GM21447 (cell line): ENCODE data around the gene RBM5.
"Not testable (repeated sequence)": the region's sequence is repeated elsewhere in the genome, so short reads cannot be mapped to it uniquely, and the experiment has no call there.

Source experiments
- ATAC-seq: cut with Tn5 transposase; IDR thresholded peaks from one replicate; pipeline ENCODE4 v1.9.1; 2021; ENCODE audit not compliant: unreplicated experiment

RBM5 gene

DNA sequence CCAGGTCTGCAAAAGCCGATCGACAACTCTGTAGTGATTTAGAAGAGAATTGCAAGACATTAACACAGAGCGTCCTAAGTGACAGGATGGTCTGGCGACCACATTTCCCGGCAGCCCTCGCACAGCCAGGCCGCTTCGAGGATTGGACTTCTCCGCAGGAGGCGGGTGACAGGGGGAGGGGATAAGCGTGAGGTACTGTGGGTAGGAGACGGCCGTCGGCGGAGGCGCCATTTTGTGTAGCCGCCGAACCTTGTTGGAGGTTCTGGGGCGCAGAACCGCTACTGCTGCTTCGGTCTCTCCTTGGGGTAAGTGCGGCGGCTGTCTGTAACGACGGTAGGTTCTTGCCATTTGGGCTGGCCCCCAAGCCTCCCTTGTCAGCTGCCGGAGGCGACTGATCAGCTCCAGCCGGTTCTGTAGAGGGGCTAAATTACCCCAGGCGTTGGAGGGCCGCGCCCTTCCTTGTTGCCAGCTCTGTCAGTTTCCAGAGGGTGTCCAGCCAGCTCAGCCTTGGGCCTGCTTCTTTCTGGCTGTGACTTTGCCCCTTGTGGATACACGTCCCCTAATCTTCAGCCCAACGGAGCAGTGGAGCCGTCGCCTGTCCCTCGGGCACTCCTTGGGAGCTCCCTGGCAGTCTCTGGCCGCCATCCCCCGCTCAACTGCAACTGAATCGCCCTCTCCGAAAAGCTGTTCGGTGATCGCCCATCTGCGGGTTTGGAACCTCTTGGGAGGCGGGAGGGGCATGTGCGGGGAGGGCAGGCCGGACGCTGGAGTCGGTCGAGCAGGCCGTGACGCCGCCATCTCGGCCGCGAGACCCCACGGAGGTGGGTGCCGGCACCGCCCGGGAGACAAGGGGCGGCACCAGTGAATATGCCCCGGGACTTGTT lies at the start of gene RBM5:
TSS of gene RBM5 (plus strand) at position 195 of the 884 bp plus-strand sequence. CDS start 1,516 bp downstream, outside the sequence.
- ATAC-seq, result peak; percentile 97

DNA sequence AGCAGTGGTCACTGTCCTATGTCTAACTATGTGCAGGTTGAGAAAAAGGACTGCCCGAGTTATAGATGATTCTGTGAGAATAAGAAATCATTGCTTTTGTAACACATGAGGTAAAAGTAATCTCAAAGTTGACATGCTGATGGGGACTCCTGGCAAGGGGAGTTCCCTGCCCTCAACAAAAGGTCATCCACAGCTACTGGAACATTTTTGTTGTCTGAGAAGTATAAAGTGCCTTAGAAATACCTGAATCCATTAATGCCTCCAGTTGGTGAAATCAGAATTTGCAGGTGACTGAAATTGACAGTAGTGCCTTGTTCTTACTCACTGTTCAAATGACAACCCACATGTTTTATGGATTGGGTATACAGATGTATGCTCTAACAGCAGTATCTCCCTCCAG lies 43.7 kb upstream of the RBM5 start:
- ATAC-seq, result no peak

- no peak for ATAC-seq
These were observed 41.3 kb upstream of the RBM5 start for GRCh38 chr3:50047426-50047825.

- ATAC-seq, result no peak
These were observed 38.4 kb upstream of the RBM5 start for GRCh38 chr3:50050361-50050760.

GRCh38 chr3:50057756-50058155 lies 31.0 kb upstream of the RBM5 start:
- ATAC-seq, result no peak

- ATAC-seq, result no peak
These were observed 20.6 kb upstream of the RBM5 start for GRCh38 chr3:50068134-50068533.

GRCh38 chr3:50078091-50078490 lies 10.6 kb upstream of the RBM5 start:
- ATAC-seq, result no peak

- ATAC-seq, result no peak
These were observed 10.1 kb upstream of the RBM5 start for GRCh38 chr3:50078622-50079021.

- not testable (repeated sequence) for ATAC-seq
These were observed 3.8 kb upstream of the RBM5 start for GRCh38 chr3:50084951-50085350.

GRCh38 chr3:50089609-50089945 lies 858 bp downstream of the RBM5 start:
- no peak for ATAC-seq

DNA sequence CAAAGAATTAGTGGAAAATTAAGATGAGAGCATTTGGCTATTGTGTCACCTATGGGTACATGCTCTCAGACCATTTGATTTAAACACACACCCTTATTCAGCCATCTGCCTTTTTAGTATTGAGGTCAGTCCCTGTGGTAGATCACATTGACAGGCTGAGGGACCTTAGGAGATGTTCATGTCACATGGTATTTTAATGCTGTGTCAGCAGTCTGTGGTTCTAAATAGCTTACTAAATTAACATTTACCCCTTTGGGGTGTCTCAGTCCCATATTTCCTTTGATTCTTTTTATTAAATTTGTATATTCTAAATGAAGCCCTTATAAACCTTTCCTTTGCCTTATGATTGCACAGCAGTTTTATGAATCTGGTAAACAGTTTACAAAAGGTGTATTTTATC lies 2.3 kb downstream of the RBM5 start:
- ATAC-seq, result no peak

DNA sequence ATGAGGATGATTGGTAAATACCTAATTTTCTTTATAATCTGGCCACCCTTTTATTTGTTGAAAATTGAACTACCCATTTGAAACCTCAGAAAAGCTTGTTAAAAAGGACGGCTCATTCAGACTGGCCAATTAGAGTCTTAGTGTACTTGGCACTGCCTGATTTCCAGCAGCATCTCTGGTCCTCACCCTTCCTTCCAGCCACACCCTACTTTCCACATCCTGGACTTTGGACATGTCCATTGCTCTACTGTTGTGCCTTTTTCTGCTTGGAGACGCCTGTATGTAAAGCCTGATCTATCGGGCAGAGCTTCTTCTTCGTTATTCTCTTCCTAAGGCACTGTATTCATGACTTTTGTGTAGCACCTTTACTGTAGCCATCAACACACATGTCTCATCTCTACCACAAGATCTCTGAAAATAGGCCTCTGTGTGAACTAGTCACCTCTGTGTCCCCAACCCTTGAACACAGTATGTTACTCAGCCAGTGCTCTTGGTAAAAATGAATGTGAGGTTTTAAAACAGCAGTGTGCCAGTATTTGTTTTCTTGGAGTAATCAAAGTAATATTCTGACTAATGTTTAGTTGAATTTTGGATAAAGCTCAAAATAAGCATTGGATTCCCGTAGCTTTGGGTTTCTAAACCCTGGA lies 6.8 kb downstream of the RBM5 start:
- ATAC-seq, result no peak

DNA sequence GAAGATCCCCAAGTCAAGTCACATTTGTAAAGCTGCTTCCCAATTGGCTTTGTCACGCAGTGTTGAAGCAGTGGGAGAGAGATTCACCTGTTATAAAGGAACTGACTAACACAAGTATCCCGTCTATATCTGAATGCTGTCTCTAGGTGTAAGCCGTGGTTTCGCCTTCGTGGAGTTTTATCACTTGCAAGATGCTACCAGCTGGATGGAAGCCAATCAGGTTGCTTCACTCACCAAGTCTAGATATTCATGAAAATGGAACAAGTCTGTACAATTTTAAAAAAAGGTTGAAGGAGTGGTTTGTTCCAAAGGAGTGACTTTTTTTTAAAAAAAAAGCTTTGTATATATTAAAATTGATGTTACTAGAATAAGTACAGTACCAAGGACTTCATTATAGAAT lies 11.7 kb downstream of the RBM5 start:
- no peak for ATAC-seq

DNA sequence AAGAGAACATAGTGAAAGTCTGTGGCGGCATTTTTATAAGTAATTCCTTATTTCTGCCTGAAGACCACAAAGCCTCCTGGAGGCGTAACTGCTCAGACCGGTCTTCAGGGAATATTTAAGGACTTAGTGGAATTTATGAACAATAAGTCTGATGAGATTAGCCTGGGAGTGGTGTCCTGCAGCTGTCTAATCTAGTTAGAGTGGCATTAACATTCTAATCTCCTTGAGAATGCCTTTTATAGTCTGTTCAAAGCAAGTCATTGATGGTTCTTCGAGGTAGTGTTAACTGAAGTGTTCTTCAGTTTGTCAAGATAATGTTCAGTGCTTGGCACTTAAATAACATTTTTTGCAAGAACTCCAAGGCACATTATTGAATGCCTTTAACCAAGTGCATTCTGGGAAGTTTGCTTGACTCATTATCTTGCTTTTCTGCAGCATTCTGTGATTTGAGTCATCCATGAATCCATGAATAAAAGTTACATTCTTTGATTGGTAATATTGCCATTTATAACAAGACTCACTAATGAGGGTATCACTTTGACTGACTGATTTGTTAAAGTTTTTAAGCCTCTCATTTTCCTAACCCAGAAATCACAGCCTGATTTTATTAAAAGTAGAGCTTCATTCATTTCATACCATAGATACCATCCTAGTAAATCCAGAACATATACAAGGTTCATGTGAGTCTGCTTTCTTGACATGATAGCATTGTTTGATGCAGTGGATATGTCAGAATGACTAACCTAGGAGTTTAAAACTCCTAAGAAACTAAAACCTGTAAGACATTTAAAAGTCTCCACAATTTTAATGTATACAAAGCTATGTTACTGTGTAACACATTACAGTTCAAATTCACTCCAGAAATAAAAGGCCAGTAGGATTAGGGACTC lies 12.5 kb downstream of the RBM5 start:
- no peak for ATAC-seq

DNA sequence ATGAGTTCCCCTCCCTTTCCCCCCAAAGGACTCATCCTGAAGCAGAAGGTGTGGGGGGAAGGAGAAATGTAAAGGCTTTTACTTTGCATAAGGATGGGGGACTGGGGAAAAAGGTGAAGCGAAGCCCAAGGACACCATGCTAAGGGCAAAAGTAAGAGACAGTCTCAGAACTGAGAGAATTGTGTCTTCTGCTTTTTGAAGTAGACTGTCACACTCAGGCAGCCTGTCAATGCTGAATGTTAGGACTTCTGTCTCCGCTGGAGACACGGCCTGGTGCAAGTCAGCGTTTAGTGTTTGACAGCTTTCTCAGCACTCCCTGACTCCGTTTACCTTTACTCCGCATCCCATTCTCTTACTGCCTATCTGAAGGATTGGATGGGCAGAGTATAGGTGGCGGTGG lies 13.8 kb downstream of the RBM5 start:
- ATAC-seq, result no peak

DNA sequence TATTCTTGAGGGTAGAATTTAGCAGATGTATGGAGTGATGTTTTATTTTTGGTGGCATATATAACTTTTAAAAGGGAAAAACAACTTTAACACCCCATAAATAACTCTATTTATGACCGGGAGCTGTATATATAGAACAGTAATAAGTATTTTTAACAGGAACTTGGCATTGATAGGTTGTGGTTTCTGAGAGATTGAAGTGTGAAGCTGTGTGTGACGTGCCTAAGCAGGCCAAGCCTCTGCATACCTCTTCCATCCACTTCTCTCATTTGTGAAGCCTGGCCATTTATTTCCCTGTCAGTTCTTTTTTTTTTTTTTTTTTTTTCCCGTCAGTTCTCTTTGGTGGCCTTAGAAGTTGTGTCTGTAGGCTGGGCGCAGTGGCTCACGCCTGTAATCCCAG lies 23.0 kb downstream of the RBM5 start:
- ATAC-seq, result no peak

DNA sequence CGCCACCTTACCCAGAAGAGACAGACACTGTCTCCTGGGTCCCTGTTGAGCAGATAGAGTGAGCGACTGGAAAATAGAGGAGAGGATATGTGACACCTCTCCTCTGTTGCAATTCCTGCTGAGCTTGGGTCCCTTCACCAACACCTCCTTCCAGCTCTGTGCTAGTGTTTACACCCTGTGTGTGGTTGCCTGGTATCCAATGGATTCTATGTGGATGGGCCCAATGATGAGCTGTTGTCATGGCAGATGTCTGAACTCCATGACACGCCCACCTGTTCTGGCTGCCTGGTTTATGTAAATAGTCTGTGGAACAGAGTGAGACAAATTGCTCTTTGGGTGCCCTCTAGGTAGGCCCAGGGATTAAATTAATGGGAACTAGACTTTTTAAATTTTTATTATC lies 23.7 kb downstream of the RBM5 start:
- ATAC-seq, result no peak

DNA sequence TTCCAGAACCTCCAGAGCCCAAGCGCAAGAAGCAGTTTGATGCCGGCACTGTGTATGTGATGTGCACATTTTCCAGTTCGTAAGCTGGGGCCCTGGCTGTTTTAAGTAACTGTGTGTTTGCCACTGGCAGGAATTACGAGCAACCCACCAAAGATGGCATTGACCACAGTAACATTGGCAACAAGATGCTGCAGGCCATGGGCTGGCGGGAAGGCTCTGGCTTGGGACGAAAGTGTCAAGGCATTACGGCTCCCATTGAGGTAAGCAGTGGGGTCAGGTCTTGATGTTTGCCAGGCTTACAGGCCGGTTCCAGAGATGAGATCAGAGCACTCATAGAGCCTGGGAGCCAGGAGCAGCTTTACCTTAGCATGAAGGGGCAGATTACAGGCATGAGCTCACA lies 28.4 kb downstream of the RBM5 start:
- no peak for ATAC-seq

- ATAC-seq, result no peak
These were observed 29.5 kb downstream of the RBM5 start for GRCh38 chr3:50118237-50118636.

DNA sequence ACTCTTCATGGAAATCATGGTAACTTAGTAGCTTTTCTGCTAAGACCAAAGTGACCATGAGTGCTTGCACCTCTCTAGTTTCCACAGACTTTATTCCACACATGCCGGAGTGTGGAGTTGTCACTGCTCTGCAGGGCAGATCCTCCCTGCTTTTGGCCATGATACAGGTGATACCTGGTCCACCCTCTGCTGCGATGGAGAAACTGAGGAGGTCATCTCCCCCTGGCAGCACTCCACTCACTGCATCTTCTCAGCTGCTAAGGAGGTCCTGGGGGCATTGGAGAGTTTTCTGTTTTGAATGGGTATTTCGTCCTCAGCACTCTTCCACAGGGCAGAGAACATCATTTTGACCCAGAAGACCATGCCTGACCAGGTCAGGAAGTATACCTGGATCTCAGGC lies 31.1 kb downstream of the RBM5 start:
- ATAC-seq, result no peak

DNA sequence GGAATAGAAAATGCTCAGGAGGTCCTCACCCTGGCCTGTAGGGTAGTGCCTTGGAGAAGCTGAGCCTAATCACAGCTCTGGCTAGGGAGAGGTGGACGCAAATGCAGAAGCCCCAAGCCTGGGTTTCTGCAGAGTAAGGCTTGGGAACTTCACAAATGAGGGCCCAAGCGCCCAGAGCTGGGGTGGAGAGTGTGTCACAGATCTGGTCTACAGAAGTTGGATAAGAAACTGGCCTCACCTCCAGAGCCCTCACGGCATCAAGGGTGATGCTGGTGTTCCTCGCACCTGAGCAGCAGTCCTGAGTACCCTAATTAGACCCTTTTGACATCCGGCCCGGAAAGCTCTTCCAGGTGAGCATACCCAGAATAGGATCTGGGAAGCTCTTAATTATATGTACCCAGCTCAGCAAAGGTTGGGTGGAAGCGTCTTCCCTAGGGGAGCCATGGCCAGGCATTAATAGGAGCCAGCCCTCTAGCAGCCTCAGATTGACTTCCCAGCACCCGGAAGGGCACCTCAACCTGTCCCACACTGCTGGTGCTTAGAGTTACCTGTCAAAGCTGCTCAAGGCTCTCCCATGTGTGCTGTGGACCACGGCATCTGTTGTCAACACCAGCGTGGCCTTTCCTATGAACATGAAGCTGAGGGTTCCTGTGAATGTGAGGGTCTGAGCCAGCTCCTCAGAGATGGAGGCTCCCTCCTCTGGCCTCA lies 31.8 kb downstream of the RBM5 start:
- ATAC-seq, result no peak
